Choroid plexus epithelial cell (primary cell): ENCODE measurements around the gene TSHR.
"Not testable (repeated sequence)": the region's sequence is repeated elsewhere in the genome, so short reads cannot be mapped to it uniquely, and the experiment has no call there.

Experiments used
- DNase-seq: peaks from one replicate; pipeline ENCODE4 v3.0.0-alpha.2; 2010; ENCODE audit warnings: low read depth
- H3K4me3 ChIP-seq: 2 replicates; pipeline ENCODE4 v1.5.1; 2011; ENCODE audit warnings: low read depth, mild to moderate bottlenecking, control low read depth, low read length, moderate library complexity
- TF ChIP-seq, protein P1 (sequence below): conservative IDR thresholded peaks from 2 replicates; pipeline ENCODE4 v1.5.1; 2011; ENCODE audit warnings: low read depth, mild to moderate bottlenecking, control low read depth, inconsistent platforms, low read length, moderate library complexity

The TSHR gene

DNA sequence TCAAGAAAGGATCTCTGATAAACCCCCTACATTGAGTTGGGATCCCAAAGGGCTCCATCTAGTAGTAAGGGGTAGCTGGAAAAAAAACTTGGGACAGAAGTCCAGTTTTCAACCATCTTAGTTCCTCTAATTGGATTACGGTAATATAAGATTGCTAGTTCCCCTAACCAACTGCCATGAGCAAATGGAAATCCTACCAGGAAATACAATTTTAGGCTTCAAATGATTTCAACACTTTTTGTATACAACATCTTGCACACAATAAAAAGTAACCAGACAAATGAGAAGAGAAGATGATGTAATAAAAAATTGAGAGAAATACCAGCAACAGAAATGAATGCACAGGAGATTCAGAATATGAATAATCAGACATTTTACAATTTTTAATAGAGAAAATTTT is 73.0 kb downstream of the TSHR start:
- DNase-seq = no peak
- H3K4me3 ChIP-seq = no peak overlapping the region
- TF ChIP-seq, protein P1, sequence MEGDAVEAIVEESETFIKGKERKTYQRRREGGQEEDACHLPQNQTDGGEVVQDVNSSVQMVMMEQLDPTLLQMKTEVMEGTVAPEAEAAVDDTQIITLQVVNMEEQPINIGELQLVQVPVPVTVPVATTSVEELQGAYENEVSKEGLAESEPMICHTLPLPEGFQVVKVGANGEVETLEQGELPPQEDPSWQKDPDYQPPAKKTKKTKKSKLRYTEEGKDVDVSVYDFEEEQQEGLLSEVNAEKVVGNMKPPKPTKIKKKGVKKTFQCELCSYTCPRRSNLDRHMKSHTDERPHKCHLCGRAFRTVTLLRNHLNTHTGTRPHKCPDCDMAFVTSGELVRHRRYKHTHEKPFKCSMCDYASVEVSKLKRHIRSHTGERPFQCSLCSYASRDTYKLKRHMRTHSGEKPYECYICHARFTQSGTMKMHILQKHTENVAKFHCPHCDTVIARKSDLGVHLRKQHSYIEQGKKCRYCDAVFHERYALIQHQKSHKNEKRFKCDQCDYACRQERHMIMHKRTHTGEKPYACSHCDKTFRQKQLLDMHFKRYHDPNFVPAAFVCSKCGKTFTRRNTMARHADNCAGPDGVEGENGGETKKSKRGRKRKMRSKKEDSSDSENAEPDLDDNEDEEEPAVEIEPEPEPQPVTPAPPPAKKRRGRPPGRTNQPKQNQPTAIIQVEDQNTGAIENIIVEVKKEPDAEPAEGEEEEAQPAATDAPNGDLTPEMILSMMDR = no peak

DNA sequence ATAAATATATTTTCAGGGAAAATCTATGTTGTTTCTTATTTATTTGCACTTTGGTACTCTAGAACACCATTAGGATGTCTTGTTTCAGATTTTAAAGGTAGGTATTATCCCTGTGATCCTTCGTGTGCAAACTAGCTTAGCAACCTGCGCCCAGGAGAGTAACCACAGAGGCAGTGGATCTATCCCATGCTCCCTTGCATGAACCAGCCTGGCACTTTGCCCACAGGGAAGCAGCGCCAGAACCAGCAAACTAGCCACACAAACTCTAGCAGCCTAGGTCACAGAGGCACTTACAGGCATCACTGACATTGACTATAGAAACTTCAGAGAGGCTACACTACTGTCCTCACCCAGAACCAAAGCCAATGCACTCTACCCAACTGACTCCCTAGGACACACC is 76.1 kb downstream of the TSHR start:
- TF ChIP-seq, protein P1 = no peak
- no peak overlapping the region for H3K4me3 ChIP-seq
- DNase-seq = no peak

DNA sequence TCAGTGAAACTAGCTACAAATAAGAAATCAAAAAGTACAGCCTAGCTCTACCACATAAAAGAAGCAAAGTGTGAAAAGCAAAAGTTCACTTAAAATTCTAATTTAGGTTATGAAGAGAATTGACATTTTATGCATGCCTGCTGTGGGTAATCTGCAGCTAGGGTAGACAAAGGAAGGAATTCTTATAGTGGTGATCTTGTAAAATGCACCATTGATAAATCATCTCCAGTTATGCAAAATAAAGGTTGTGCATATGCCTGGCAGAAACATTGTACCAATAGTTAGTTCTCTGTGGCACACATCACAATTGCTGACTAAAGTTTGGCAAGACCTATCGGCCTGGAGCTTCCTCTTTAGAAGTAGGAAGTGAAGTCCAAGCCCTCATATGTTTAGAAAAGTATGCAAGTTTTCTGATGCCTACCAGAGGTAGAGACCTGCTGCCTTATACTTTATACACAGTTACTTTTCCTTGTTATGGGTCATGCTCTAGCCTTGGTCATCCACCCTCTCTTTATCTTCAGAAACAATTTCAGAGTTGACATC is 78.3 kb downstream of the TSHR start:
- TF ChIP-seq, protein P1 = no peak
- H3K4me3 ChIP-seq = no peak overlapping the region
- no peak for DNase-seq

DNA sequence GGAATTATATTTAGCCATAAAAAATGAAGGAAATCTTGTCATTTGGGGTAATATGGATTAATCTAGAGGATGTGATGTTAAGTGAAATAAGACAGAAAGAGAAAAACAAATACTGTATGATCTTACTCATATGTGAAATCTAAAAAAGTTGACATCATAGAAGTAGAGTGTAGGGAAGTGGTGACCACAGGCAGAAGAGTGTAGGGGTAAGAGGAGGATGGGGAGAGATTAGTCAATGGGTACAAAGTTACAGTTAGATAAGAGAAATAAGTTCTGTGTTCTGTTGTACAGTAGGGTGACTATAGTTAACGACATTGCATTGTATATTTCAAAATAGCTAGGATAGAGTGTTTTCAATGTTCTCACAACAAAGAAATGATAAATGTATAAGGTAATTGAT is 87.0 kb downstream of the TSHR start:
- DNase-seq = no peak
- TF ChIP-seq, protein P1 = no peak
- H3K4me3 ChIP-seq = no peak overlapping the region

DNA sequence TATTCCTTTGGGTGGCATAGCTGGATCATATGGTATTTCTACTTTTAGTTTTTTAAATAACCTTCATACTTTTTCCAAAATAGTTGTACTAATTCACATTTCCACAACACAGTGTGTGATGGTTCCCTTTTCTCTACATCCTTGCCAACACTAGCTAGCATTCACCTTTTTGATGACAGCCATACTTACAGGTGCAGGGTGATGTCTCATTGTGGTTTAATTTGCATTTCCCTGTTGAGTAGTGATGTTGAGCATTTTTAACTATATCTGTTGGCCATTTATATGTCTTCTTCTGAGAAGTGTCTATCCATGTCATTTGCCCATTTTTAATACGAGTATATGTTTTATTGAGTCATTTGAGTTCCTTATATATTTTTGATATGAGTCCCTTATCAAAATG is 96.1 kb downstream of the TSHR start:
- H3K4me3 ChIP-seq = no peak overlapping the region
- DNase-seq = no peak
- TF ChIP-seq, protein P1 = no peak

DNA sequence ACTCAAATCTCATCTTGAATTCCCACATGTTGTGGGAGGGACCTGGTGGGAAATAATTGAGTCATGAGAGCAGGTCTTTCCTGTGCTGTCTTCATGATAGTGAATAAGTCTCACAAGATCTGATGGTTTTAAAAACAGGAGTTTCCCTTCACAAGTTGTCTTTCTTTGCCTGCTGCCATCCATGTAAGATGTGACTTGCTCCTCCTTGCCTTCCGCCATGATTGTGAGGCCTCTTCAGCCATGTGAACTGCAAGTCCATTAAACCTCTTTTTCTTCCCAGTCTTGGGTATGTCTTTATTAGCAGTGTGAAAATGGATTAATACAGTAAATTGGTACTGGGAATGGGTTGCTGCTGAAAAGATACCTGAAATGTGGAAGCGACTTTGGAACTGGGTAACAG is 98.6 kb downstream of the TSHR start:
- H3K4me3 ChIP-seq, DNase-seq: not testable (repeated sequence)

DNA sequence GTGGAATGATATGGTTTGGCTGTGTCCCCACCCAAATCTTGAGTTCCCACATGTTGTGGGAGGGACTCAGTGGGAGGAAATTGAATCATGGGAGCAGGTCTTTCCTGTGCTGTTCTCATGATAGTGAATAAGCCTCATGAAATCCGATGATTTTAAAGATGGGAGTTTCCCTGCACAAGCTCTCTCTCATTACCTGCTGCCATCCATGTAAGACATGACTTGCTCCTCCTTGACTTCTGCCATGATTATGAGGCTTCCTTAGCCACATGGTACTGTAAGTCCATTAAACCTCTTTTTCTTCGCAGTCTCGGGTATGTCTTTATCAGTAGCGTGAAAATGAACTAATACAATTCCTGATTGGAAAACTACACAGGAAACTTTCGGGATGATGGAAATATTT is 100.5 kb downstream of the TSHR start:
- no peak overlapping the region for H3K4me3 ChIP-seq
- TF ChIP-seq, protein P1 = no peak
- no peak for DNase-seq

DNA sequence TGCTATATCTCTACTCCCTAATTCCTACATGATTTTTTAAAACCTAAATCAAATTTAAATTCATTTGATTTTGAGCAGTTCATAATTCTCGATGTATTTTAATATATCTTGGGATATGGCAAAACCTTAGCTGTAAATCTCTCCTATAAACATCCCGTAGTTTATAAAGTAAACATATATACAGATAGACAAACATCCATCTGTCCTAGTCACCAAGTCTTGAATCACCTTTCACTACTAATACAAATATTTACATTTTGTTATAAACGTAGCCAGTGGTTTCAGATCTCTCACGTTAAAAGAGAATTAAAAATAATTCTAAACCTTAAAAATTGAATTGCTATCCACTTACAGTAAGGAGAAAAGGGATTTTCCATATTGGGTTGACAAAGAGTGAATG is 107.0 kb downstream of the TSHR start:
- no peak overlapping the region for H3K4me3 ChIP-seq

More for the DNA sequence above, 107.0 kb downstream of the TSHR start:
- DNase-seq = no peak
- TF ChIP-seq, protein P1 = no peak
